ENCODE measurements around the gene IGSF21. TPM values are rescaled to one million over a fixed set of nuclear protein-coding genes. Genes with fewer than 3 reads are reported as not detected.

Gene IGSF21
- not detected for total RNA-seq

GRCh38 chr1:18107369-18108298, at the start of gene IGSF21:
TSS of gene IGSF21 (plus strand) at chr1:18107798. CDS start at chr1:18108129, 331 bp downstream.
- no peak within 1 kb of the TSS for H3K4me3 Mint-ChIP-seq
- DNase-seq (no peak), ATAC-seq (no peak)
- H3K27ac Mint-ChIP-seq: no peak within 1 kb of the TSS
- TF ChIP-seq CTCF (IDR thresholded peaks at IDR 0.05): no peak
- CTCF ChIA-PET: interaction anchor here (0.5 kb wide), 1 partner anchor 1207 kb away, joined by 3 read pairs; no protein-coding TSS in a partner anchor
- POLR2A ChIA-PET: no interaction called here
- H3K27me3 Mint-ChIP-seq: peaks cover 57% of the 10 kb centered on the region
- H3K4me1 Mint-ChIP-seq (ENCODE audit: low read depth): peaks cover 8% of the 10 kb centered on the region
- H3K36me3 Mint-ChIP-seq (ENCODE audit: low read depth): no peaks in the 10 kb centered on the region
- no peaks in the 10 kb centered on the region for H3K9me3 Mint-ChIP-seq
- intact Hi-C loops (cut with micrococcal nuclease): loop anchor here (10.0 kb wide), 1 partner anchor 183 kb away; no protein-coding TSS in a partner anchor

DNA sequence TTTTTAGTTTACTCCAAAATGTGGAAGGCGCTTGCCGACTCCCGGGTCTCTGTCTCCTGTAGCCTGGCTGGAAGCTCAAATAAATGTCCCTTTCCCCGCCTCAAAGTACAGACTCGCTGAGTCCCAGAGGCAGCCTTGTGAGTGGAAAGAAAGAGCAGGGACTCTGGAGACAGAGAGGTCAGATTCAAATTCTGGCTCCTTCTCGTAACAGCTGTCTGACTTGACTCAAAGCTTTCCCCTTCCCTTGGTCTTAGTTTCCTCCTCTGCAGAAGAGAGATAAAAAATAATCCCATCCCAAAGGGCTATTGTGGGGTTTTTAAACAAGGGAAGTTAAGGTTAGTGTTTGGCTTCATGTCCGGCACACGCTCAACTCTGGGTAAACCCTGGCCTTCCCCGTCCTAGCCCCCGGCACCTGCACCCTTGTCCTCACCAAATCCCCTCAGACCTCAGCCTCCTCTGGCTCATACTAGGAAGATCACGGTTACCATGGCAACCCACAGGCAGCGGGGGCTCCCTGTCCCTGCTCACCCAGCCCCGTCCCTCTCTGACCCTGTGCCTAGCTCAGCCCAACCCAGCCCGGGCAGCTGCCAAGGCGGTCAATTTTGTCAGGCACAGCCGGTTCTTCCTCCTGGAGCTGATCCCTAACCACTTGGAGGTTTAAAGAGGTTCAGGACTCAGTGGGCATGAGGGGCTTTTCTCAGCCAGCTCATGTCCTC, 49.2 kb upstream of the IGSF21 start:
- Mint-ChIP-seq H3K4me1 (ENCODE audit: low read depth) (no peaks in the 10 kb centered on the region), H3K9me3 (no peaks in the 10 kb centered on the region), H3K27ac (no peak overlapping the region), H3K4me3 (no peak overlapping the region), H3K27me3 (peaks cover 9% of the 10 kb centered on the region), H3K36me3 (ENCODE audit: low read depth) (no peaks in the 10 kb centered on the region)
- POLR2A ChIA-PET: no interaction called here
- no peak for DNase-seq
- no peak for TF ChIP-seq CTCF (IDR thresholded peaks at IDR 0.05)
- no peak for ATAC-seq
- intact Hi-C loops (cut with micrococcal nuclease): no loop called here
- CTCF ChIA-PET: interaction anchor here (0.9 kb wide), 1 partner anchor 42 kb away, joined by 4 read pairs; no protein-coding TSS in a partner anchor

DNA sequence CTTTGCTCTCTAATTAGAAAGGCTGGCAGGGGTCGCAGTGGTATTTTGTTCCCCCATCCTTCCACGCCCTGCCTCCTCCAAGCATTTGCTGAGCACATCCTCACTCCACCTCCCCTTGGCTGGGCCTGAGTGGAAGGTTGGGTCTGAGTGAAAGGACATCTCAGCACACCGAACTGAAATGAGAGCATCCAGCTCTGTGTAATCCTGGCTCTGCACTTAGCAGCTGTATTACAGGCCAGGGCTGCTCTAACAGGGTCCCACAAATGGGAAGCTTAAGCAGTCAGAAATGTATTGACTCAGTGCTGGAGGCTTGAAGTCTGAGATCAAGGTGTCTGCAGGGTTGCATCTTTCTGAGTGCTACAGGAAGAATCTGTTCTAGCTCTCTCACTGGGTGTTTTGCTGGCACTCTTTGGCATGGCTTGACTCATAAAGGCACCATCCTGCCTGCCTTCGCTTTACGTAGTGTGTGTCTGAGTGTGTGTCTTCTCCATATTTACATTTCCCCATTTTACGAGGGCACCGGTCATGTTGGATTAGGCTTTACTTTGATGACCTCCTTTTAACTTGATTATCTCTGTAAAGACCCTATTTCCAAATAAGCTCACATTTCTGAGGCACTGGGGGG, 48.5 kb upstream of the IGSF21 start:
- ChIA-PET CTCF (interaction anchor here (0.9 kb wide), 1 partner anchor 41 kb away, joined by 4 read pairs; no protein-coding TSS in a partner anchor), POLR2A (interaction anchor here (0.6 kb wide), 1 partner anchor 169 kb away, joined by 3 read pairs; no protein-coding TSS in a partner anchor)
- TF ChIP-seq CTCF (IDR thresholded peaks at IDR 0.05): no peak
- Mint-ChIP-seq H3K9me3 (no peaks in the 10 kb centered on the region), H3K27me3 (peaks cover 13% of the 10 kb centered on the region), H3K27ac (no peak overlapping the region), H3K36me3 (ENCODE audit: low read depth) (no peaks in the 10 kb centered on the region), H3K4me1 (ENCODE audit: low read depth) (no peaks in the 10 kb centered on the region), H3K4me3 (no peak overlapping the region)
- intact Hi-C loops (cut with micrococcal nuclease): no loop called here
- DNase-seq (no peak), ATAC-seq (no peak)

DNA sequence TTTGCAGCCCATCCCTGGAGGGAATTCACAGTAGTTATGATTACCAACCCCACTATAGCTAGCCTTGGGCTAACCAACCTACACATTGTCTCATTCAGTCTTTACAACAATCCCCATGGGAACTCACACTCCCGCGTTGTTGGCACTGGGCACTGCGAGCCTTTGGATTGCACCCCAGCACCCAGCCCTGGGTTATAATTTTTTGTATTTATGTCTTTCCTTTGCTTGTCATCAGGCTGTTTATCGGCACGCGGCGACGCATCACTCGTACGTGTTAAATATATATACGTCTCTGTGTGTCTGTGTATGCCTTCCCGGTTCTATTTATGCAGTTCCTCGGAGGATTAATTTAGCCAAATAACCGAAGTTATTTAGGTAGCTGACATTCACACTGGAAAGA, 47.2 kb upstream of the IGSF21 start:
- H3K9me3 Mint-ChIP-seq: no peaks in the 10 kb centered on the region
- ATAC-seq (no peak), DNase-seq (no peak)
- ChIA-PET CTCF (no interaction called here), POLR2A (no interaction called here)
- H3K27me3 Mint-ChIP-seq: peaks cover 6% of the 10 kb centered on the region
- H3K4me3 Mint-ChIP-seq: no peak overlapping the region
- TF ChIP-seq CTCF (IDR thresholded peaks at IDR 0.05): no peak
- intact Hi-C loops (cut with micrococcal nuclease): no loop called here
- H3K27ac Mint-ChIP-seq: no peak overlapping the region
- H3K4me1 Mint-ChIP-seq (ENCODE audit: low read depth): no peaks in the 10 kb centered on the region
- no peaks in the 10 kb centered on the region for H3K36me3 Mint-ChIP-seq (ENCODE audit: low read depth)

Data from activated CD8-positive, alpha-beta T cell treated with anti-CD3 and anti-CD28 coated beads for 36 hours (primary cell).